H9 (cell line): ENCODE results near the gene ADGRB3. TPM values are rescaled to one million over a fixed set of nuclear protein-coding genes. Genes with fewer than 3 reads are reported as not detected.

Experiments
- DNase-seq: peaks from one replicate; pipeline ENCODE4 v3.0.0-alpha.2; 2017
- H2AFZ ChIP-seq: one replicate; pipeline ENCODE4 v1.6.1; 2013; ENCODE audit warnings: mild to moderate bottlenecking, low read length, control low read depth, moderate library complexity
- H2AK5ac ChIP-seq: 2 replicates; pipeline ENCODE4 v1.6.1; 2013; ENCODE audit warnings: low read length, control low read depth, mixed read lengths; ENCODE audit not compliant: insufficient read length
- H2BK120ac ChIP-seq: one replicate; pipeline ENCODE4 v1.6.1; 2013; ENCODE audit warnings: low read depth, mild to moderate bottlenecking, low read length, control low read depth, inconsistent platforms; ENCODE audit not compliant: poor library complexity, severe bottlenecking
- H2BK12ac ChIP-seq: 2 replicates; pipeline ENCODE4 v1.6.1; 2013; ENCODE audit warnings: low read length, control low read depth, mixed read lengths, low read depth; ENCODE audit not compliant: insufficient read length
- H2BK15ac ChIP-seq: 2 replicates; pipeline ENCODE4 v1.6.1; 2013; ENCODE audit warnings: low read depth, low read length, control low read depth
- H2BK20ac ChIP-seq: one replicate; pipeline ENCODE4 v1.6.1; 2013; ENCODE audit warnings: low read depth, mild to moderate bottlenecking, low read length, control low read depth, inconsistent platforms; ENCODE audit not compliant: poor library complexity, severe bottlenecking
- H2BK5ac ChIP-seq: 2 replicates; pipeline ENCODE4 v1.6.1; 2013; ENCODE audit warnings: low read length, control low read depth, mixed read lengths; ENCODE audit not compliant: insufficient read length
- H3K14ac ChIP-seq: 2 replicates; pipeline ENCODE4 v1.6.1; 2013; ENCODE audit warnings: low read length, control low read depth; ENCODE audit not compliant: insufficient read depth
- H3K18ac ChIP-seq: 2 replicates; pipeline ENCODE4 v1.6.1; 2013; ENCODE audit warnings: low read depth, mild to moderate bottlenecking, mixed read lengths, low read length, control low read depth; ENCODE audit not compliant: insufficient read length
- H3K23ac ChIP-seq: 2 replicates; pipeline ENCODE4 v1.6.1; 2013; ENCODE audit warnings: low read length, control low read depth, mixed read lengths, low read depth; ENCODE audit not compliant: insufficient read length
- H3K23me2 ChIP-seq: 2 replicates; pipeline ENCODE4 v1.6.1; 2013; ENCODE audit warnings: low read depth, mild to moderate bottlenecking, mixed read lengths, low read length, control low read depth; ENCODE audit not compliant: insufficient read length, poor library complexity, severe bottlenecking
- H3K27ac ChIP-seq: 2 replicates; pipeline ENCODE4 v1.5.1; 2013; ENCODE audit warnings: low read length, control low read depth, mixed read lengths, low read depth; ENCODE audit not compliant: insufficient read length
- H3K27me3 ChIP-seq: 2 replicates; pipeline ENCODE4 v1.6.1; 2013; ENCODE audit warnings: low read length, control low read depth, inconsistent platforms; ENCODE audit not compliant: insufficient read depth
- H3K4ac ChIP-seq: 2 replicates; pipeline ENCODE4 v1.6.1; 2013; ENCODE audit warnings: low read depth, mild to moderate bottlenecking, control low read depth, inconsistent platforms, low read length, moderate library complexity
- H3K4me1 ChIP-seq: 2 replicates; pipeline ENCODE4 v1.6.1; 2013; ENCODE audit warnings: low read length, control low read depth, inconsistent platforms; ENCODE audit not compliant: insufficient read depth
- H3K4me2 ChIP-seq: 2 replicates; pipeline ENCODE4 v1.6.1; 2013; ENCODE audit warnings: low read length, control low read depth, mixed read lengths; ENCODE audit not compliant: insufficient read length, insufficient read depth
- H3K56ac ChIP-seq: 2 replicates; pipeline ENCODE4 v1.6.1; 2013; ENCODE audit warnings: low read depth, mild to moderate bottlenecking, mixed read lengths, low read length, control low read depth; ENCODE audit not compliant: insufficient read length
- H3K79me1 ChIP-seq: 2 replicates; pipeline ENCODE4 v1.6.1; 2013; ENCODE audit warnings: low read depth, mild to moderate bottlenecking, moderate library complexity, low read length, control low read depth, inconsistent platforms; ENCODE audit not compliant: insufficient read depth, poor library complexity, severe bottlenecking
- H3K79me2 ChIP-seq: 2 replicates; pipeline ENCODE4 v1.6.1; 2013; ENCODE audit warnings: low read length, control low read depth, inconsistent platforms; ENCODE audit not compliant: insufficient read depth
- H3K9ac ChIP-seq: 2 replicates; pipeline ENCODE4 v1.6.1; 2013; ENCODE audit warnings: low read length, control low read depth, mixed read lengths; ENCODE audit not compliant: insufficient read length; ENCODE audit errors: extremely low read depth
- H3K9me3 ChIP-seq: one replicate; pipeline ENCODE4 v1.6.1; 2013; ENCODE audit warnings: low read depth, low read length, inconsistent platforms; ENCODE audit not compliant: control insufficient read depth
- H3T11ph ChIP-seq: one replicate; pipeline ENCODE4 v1.6.1; 2013; ENCODE audit warnings: mild to moderate bottlenecking, low read length, control low read depth, inconsistent platforms
- H4K20me1 ChIP-seq: one replicate; pipeline ENCODE4 v1.6.1; 2013; ENCODE audit not compliant: control insufficient read depth, insufficient read length, insufficient read depth
- H4K5ac ChIP-seq: 2 replicates; pipeline ENCODE4 v1.6.1; 2013; ENCODE audit warnings: low read depth, mild to moderate bottlenecking, mixed read lengths, low read length, control low read depth; ENCODE audit not compliant: insufficient read length
- H4K8ac ChIP-seq: replicated peaks from 2 replicates; pipeline ENCODE4 v1.6.1; 2013; ENCODE audit warnings: low read length, control low read depth, mixed read lengths, low read depth; ENCODE audit not compliant: insufficient read length
- H4K91ac ChIP-seq: 2 replicates; pipeline ENCODE4 v1.6.1; 2013; ENCODE audit warnings: low read depth, mild to moderate bottlenecking, moderate library complexity, mixed read lengths, low read length, control low read depth; ENCODE audit not compliant: insufficient read length
- H3K27ac Mint-ChIP-seq, 3 experiments: 2 replicates in 2 of 3; 3 replicates in 1 of 3; pipeline ENCODE4 v1.8.0; 2020 to 2021; ENCODE audit warnings: mixed read lengths in 3 of 3, mild to moderate bottlenecking in 1 of 3, moderate library complexity in 1 of 3
- H3K27me3 Mint-ChIP-seq: 2 replicates; pipeline ENCODE4 v1.8.0; 2021; ENCODE audit warnings: low read depth, mild to moderate bottlenecking, moderate library complexity, mixed read lengths
- H3K36me3 Mint-ChIP-seq, 3 experiments: 2 replicates in 2 of 3; 3 replicates in 1 of 3; pipeline ENCODE4 v1.8.0; 2020 to 2021; ENCODE audit warnings: low read depth in 3 of 3, mixed read lengths in 3 of 3; ENCODE audit not compliant: insufficient read depth in 1 of 3
- H3K4me1 Mint-ChIP-seq, 2 experiments: 2 replicates each; pipeline ENCODE4 v1.8.0; 2020; ENCODE audit warnings: mixed read lengths in 2 of 2
- H3K4me3 Mint-ChIP-seq, 2 experiments: 2 replicates in 1 of 2; 3 replicates in 1 of 2; pipeline ENCODE4 v1.8.0; 2020 to 2021; ENCODE audit warnings: mild to moderate bottlenecking in 2 of 2, mixed read lengths in 2 of 2, moderate library complexity in 1 of 2
- H3K9me3 Mint-ChIP-seq, 2 experiments: 2 replicates in 1 of 2; 3 replicates in 1 of 2; pipeline ENCODE4 v1.8.0; 2020; ENCODE audit warnings: mild to moderate bottlenecking in 2 of 2, mixed read lengths in 2 of 2, moderate library complexity in 1 of 2
- WGBS: extraction: QIAGEN DNeasy Blood & Tissue Kit; methylation state at CpG from one replicate; pipeline ENCODE4 v1.1.7; 2013; ENCODE audit warnings: missing lambda C conversion rate, low lambda C conversion rate, mixed read lengths; ENCODE audit not compliant: insufficient read length; ENCODE audit errors: extremely low coverage; 5-methylcytosine and 5-hydroxymethylcytosine counted together
- total RNA-seq: library from RNA; stranded (reverse); gene quantifications from 2 replicates; pipeline ENCODE4 v1.2.1, GENCODE V29; 2021
- TF ChIP-seq, protein P1 (sequence below): fragments of 200-600 bp; sonication (generic); conservative IDR thresholded peaks from 3 replicates; pipeline ENCODE4 v1.8.0; 2021; ENCODE audit warnings: antibody characterized with exemption, mild to moderate bottlenecking

The ADGRB3 gene
- total RNA-seq, 1 experiment from 2014 or later, result 0.37 TPM

GRCh38 chr6:69044534-69044933 lies 409.5 kb downstream of the ADGRB3 start:
- Mint-ChIP-seq H3K36me3 (peaks cover 0 to under 1% (median 0%) of the 10 kb centered on the region in 3 experiments; a peak in 1 of 7 replicates), H3K4me1 (0 out of 4 replicates have a peak, but pooled peaks cover 0 to 2% of the 10 kb centered on the region in 2 experiments), H3K4me3 (no peak overlapping the region), H3K9me3 (no peaks in the 10 kb centered on the region), H3K27me3 (no peaks in the 10 kb centered on the region), H3K27ac (no peak overlapping the region)
- no peak overlapping the region for H3K4me2 ChIP-seq
- no peak overlapping the region for H4K8ac ChIP-seq
- H3K56ac ChIP-seq, result no peak overlapping the region
- H4K20me1 ChIP-seq, result no peaks in the 10 kb centered on the region
- no peaks in the 10 kb centered on the region for H3K79me2 ChIP-seq
- H2BK12ac ChIP-seq, result no peak overlapping the region
- H3K14ac ChIP-seq, result no peak overlapping the region
- no peak overlapping the region for H3K23ac ChIP-seq
- no peaks in the 10 kb centered on the region for H3K27me3 ChIP-seq
- TF ChIP-seq, protein P1, sequence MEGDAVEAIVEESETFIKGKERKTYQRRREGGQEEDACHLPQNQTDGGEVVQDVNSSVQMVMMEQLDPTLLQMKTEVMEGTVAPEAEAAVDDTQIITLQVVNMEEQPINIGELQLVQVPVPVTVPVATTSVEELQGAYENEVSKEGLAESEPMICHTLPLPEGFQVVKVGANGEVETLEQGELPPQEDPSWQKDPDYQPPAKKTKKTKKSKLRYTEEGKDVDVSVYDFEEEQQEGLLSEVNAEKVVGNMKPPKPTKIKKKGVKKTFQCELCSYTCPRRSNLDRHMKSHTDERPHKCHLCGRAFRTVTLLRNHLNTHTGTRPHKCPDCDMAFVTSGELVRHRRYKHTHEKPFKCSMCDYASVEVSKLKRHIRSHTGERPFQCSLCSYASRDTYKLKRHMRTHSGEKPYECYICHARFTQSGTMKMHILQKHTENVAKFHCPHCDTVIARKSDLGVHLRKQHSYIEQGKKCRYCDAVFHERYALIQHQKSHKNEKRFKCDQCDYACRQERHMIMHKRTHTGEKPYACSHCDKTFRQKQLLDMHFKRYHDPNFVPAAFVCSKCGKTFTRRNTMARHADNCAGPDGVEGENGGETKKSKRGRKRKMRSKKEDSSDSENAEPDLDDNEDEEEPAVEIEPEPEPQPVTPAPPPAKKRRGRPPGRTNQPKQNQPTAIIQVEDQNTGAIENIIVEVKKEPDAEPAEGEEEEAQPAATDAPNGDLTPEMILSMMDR, result no peak
- H3K4me1 ChIP-seq, result no peaks in the 10 kb centered on the region
- WGBS, result no CpG with 5 or more reads among the region's 3 CpGs
- no peak overlapping the region for H2BK15ac ChIP-seq
- H2AK5ac ChIP-seq, result no peak overlapping the region
- no peaks in the 10 kb centered on the region for H3K79me1 ChIP-seq
- H4K91ac ChIP-seq, result no peak overlapping the region
- H2BK120ac ChIP-seq, result no peak overlapping the region
- H3K9ac ChIP-seq, result no peak overlapping the region
- DNase-seq, result no peak
- H3K23me2 ChIP-seq, result no peaks in the 10 kb centered on the region
- H3T11ph ChIP-seq, result no peak overlapping the region
- no peak overlapping the region for H2BK5ac ChIP-seq
- H2AFZ ChIP-seq, result no peak overlapping the region
- no peak overlapping the region for H4K5ac ChIP-seq
- no peak overlapping the region for H3K4ac ChIP-seq
- H3K9me3 ChIP-seq, result no peaks in the 10 kb centered on the region
- H3K18ac ChIP-seq, result no peak overlapping the region
- no peak overlapping the region for H3K27ac ChIP-seq
- H2BK20ac ChIP-seq, result no peak overlapping the region
